Panc1 (cell line): ENCODE measurements around the gene TMEM117.

Experiments used
- CTCF ChIP-seq: fragments of 450-650 bp; IDR thresholded peaks from 2 replicates; pipeline ENCODE4 v1.5.1; 2017; ENCODE audit warnings: mild to moderate bottlenecking
- SIN3A ChIP-seq: IDR thresholded peaks from 2 replicates; pipeline ENCODE4 v1.6.1; 2012; ENCODE audit warnings: low read depth, mild to moderate bottlenecking, low read length, moderate library complexity, borderline replicate concordance; ENCODE audit not compliant: insufficient read depth
- TF ChIP-seq, protein P1 (sequence below), 2 experiments: IDR thresholded peaks; 2 replicates each; pipeline ENCODE4 v1.6.1; 2011 to 2012; ENCODE audit warnings: low read depth in 2 of 2, control low read depth in 1 of 2, low read length in 1 of 2, mild to moderate bottlenecking in 1 of 2, moderate library complexity in 1 of 2; ENCODE audit not compliant: insufficient read depth in 1 of 2

DNA sequence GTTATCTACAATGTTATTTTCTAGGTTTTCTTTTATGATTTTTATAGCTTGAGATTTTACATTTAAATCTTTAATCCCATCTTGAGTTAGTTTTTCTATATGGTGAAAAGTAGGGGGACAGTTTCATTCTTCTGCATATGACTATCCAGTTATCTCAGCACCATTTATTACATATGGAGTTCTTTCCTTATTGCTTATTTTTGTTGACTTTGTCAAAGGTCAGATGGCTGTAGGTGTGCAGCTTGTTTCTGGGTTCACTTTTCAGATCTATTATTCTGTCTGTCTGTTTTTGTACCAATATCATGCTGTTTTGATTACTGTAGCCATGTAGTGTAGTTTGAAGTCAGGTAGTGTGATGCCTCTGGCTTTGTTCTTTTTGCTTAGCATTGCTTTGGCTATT lies 477.3 kb downstream of the TMEM117 start:
- TF ChIP-seq SIN3A (no peak), CTCF (no peak)
- TF ChIP-seq, protein P1, sequence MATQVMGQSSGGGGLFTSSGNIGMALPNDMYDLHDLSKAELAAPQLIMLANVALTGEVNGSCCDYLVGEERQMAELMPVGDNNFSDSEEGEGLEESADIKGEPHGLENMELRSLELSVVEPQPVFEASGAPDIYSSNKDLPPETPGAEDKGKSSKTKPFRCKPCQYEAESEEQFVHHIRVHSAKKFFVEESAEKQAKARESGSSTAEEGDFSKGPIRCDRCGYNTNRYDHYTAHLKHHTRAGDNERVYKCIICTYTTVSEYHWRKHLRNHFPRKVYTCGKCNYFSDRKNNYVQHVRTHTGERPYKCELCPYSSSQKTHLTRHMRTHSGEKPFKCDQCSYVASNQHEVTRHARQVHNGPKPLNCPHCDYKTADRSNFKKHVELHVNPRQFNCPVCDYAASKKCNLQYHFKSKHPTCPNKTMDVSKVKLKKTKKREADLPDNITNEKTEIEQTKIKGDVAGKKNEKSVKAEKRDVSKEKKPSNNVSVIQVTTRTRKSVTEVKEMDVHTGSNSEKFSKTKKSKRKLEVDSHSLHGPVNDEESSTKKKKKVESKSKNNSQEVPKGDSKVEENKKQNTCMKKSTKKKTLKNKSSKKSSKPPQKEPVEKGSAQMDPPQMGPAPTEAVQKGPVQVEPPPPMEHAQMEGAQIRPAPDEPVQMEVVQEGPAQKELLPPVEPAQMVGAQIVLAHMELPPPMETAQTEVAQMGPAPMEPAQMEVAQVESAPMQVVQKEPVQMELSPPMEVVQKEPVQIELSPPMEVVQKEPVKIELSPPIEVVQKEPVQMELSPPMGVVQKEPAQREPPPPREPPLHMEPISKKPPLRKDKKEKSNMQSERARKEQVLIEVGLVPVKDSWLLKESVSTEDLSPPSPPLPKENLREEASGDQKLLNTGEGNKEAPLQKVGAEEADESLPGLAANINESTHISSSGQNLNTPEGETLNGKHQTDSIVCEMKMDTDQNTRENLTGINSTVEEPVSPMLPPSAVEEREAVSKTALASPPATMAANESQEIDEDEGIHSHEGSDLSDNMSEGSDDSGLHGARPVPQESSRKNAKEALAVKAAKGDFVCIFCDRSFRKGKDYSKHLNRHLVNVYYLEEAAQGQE (IDR thresholded peaks at IDR 0.05; ENCODE audit: insufficient read depth in 1 of 2, low read depth in 2 of 2, low read length in 1 of 2) = no peak
